VCaP (cell line): ENCODE measurements around the gene PSME4.
"Not testable (repeated sequence)": the region's sequence is repeated elsewhere in the genome, so short reads cannot be mapped to it uniquely, and the experiment has no call there.

Experiments
- H3K27ac ChIP-seq: fragments of 450-650 bp; 2 replicates; pipeline ENCODE4 v1.5.1; 2017
- TF ChIP-seq, protein P1 (sequence below): fragments of 450-650 bp; conservative IDR thresholded peaks from 2 replicates; pipeline ENCODE4 v1.5.1; 2017; ENCODE audit warnings: mild to moderate bottlenecking, moderate library complexity

PSME4 gene

DNA sequence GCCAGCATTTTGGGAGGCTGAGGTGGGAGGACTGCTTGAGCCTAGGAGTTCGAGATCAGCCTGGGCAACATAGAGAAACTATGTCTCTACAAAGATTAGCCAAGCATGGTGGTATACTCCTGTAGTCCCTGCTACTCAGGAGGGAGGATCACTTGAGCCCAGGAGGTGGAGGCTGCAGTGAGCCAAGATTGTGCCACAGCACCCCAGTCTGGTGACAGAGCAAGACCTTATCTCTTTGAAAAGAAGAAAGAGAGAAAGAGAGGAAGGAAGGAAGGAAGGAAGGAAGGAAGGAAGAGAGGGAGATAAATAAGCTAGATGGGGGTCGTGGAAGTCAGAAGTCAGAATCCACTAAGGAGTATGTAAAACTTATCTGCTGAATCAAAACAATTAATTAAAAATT lies 127.2 kb downstream of the PSME4 start:
- TF ChIP-seq, protein P1, sequence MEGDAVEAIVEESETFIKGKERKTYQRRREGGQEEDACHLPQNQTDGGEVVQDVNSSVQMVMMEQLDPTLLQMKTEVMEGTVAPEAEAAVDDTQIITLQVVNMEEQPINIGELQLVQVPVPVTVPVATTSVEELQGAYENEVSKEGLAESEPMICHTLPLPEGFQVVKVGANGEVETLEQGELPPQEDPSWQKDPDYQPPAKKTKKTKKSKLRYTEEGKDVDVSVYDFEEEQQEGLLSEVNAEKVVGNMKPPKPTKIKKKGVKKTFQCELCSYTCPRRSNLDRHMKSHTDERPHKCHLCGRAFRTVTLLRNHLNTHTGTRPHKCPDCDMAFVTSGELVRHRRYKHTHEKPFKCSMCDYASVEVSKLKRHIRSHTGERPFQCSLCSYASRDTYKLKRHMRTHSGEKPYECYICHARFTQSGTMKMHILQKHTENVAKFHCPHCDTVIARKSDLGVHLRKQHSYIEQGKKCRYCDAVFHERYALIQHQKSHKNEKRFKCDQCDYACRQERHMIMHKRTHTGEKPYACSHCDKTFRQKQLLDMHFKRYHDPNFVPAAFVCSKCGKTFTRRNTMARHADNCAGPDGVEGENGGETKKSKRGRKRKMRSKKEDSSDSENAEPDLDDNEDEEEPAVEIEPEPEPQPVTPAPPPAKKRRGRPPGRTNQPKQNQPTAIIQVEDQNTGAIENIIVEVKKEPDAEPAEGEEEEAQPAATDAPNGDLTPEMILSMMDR, result no peak

GRCh38 chr2:53842891-53843290 lies 127.9 kb downstream of the PSME4 start:
- TF ChIP-seq, protein P1, result no peak
- no peak overlapping the region for H3K27ac ChIP-seq

More for the DNA sequence above, 127.2 kb downstream of the PSME4 start:
- no peak overlapping the region for H3K27ac ChIP-seq

- H3K27ac ChIP-seq, result not testable (repeated sequence)
These were observed 129.1 kb downstream of the PSME4 start for GRCh38 chr2:53841651-53842050.

DNA sequence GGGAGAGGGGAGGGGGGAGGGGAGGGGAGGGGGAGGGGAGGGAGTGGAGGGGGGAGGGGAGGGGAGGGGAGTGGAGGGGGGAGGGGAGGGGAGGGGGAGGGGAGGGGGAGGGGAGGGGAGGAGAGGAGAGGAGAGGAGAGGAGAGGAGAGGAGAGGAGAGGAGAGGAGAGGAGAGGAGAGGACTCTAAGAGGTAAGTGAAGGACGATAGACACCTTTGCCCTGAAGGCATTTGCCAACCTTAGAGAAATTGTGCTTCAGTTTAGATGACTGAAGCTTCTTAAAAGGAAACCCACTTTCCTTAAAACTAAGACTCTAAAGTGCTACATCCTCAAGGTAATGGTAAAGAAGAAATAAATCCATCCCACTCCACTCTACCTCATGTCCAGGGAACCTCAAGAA lies 130.2 kb downstream of the PSME4 start:
- no peak overlapping the region for H3K27ac ChIP-seq
- TF ChIP-seq, protein P1, result no peak

DNA sequence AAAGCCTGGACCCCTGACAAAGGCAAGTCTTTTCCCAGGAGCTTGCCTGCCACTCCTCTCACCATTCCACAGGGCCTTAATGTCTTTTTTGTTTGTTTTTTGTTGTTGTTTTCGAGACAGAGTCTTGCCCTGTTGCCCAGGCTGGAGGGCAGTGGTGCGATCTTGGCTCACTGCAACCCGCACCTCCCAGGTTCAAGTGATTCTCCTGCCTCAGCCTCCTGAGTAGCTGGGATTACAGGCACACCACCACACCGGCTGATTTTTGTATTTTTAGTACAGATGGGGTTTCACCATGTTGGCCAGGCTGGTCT lies 140.9 kb downstream of the PSME4 start:
- not testable (repeated sequence) for H3K27ac ChIP-seq

- no peak overlapping the region for H3K27ac ChIP-seq
- TF ChIP-seq, protein P1, result no peak
These were observed 141.4 kb downstream of the PSME4 start for GRCh38 chr2:53829273-53829979.

DNA sequence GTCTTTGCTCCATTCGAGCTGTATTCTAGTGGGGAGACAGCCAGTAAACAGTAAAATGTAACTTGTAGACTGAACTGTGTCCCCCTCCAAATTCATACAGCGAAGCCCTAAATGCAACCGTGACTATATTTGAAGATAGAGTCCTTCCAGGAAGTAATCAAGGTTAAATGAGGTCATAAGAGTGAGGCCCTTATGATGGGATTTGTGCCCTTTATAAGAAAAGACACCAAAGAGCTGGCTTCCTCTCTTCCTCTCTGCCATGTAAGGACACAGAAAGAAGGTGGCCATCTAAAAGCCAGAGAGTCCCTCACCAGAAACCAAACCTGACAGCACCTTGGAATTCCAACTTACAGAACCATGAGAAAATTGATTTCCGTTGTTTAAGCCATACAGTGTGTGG lies 142.5 kb downstream of the PSME4 start:
- TF ChIP-seq, protein P1, result no peak

DNA sequence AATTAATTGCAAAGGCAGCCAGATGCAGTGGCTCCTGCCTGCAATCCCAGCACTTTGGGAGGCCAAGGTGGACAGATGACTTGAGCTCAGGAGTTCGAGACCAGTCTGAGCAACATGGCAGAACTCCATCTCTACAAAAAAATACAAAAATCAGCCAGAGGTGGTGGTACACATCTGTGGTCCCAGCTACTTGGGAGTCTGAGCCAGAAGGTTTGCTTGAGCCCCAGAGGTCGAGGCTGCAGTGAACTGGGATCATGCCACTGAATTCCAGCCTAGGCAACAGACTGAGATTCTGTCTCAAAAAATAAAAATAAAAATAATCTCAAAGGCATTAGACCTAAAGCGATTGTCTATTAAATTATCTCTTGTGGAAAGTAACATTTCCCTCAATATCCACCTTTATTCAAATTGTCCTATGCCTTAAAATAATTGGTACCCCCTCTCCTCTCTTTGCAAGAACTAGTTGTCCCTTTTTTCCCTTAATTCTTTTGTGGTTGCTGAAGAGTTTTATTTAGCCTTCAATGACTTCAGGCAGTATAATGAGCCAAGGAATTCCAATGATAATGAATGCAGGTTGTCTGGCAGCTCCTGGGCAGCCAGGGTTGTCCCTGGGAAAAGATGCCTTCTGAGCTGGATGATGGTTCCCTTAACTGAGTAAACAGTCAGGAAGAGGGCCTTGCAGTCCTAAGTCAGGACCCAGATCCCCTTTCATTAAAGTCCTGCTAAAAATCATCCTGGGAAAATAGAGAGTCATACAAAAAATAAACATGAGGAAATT lies 143.2 kb downstream of the PSME4 start:
- TF ChIP-seq, protein P1, result no peak
- no peak overlapping the region for H3K27ac ChIP-seq

More for the DNA sequence above, 142.5 kb downstream of the PSME4 start:
- H3K27ac ChIP-seq, result no peak overlapping the region
